Trophoblast cell (in vitro differentiated cells and primary cell): ENCODE measurements around the gene STAB2.

Experiments
- DNase-seq, 2 donors: peaks; one replicate each; pipeline ENCODE4 v3.0.0-alpha.2; 2016
- H2AFZ ChIP-seq: 2 replicates; pipeline ENCODE4 v1.6.1; 2013; ENCODE audit warnings: low read length, moderate library complexity, mild to moderate bottlenecking; ENCODE audit not compliant: insufficient read depth, poor library complexity
- H2AK5ac ChIP-seq: 2 replicates; pipeline ENCODE4 v1.6.1; 2013; ENCODE audit warnings: mild to moderate bottlenecking, low read length
- H2BK120ac ChIP-seq: 2 replicates; pipeline ENCODE4 v1.6.1; 2013; ENCODE audit warnings: low read length, mild to moderate bottlenecking, moderate library complexity; ENCODE audit not compliant: insufficient read depth, poor library complexity
- H2BK12ac ChIP-seq: 2 replicates; pipeline ENCODE4 v1.6.1; 2013; ENCODE audit warnings: mild to moderate bottlenecking, low read length, moderate library complexity
- H2BK5ac ChIP-seq: 2 replicates; pipeline ENCODE4 v1.6.1; 2013; ENCODE audit warnings: low read length, low read depth, moderate library complexity, mild to moderate bottlenecking; ENCODE audit not compliant: poor library complexity
- H3K14ac ChIP-seq: 2 replicates; pipeline ENCODE4 v1.6.1; 2013; ENCODE audit warnings: mild to moderate bottlenecking, low read length
- H3K18ac ChIP-seq: 2 replicates; pipeline ENCODE4 v1.6.1; 2013; ENCODE audit warnings: mild to moderate bottlenecking, low read length
- H3K23ac ChIP-seq: 2 replicates; pipeline ENCODE4 v1.6.1; 2013; ENCODE audit warnings: low read length
- H3K27ac ChIP-seq: 2 replicates; pipeline ENCODE4 v1.5.1; 2013; ENCODE audit warnings: low read depth, mild to moderate bottlenecking, inconsistent platforms, low read length, moderate library complexity
- H3K27me3 ChIP-seq: 2 replicates; pipeline ENCODE4 v1.6.1; 2013; ENCODE audit warnings: inconsistent platforms, mild to moderate bottlenecking, low read length, moderate library complexity; ENCODE audit not compliant: insufficient read depth
- H3K36me3 ChIP-seq, 2 experiments: 1 replicate in 1 of 2; 2 replicates in 1 of 2; pipeline ENCODE4 v1.6.1; 2013; ENCODE audit warnings: low read length in 2 of 2, mild to moderate bottlenecking in 2 of 2, moderate library complexity in 1 of 2; ENCODE audit not compliant: insufficient read depth in 2 of 2, control insufficient read depth in 1 of 2
- H3K4ac ChIP-seq: 2 replicates; pipeline ENCODE4 v1.6.1; 2013; ENCODE audit warnings: low read depth, mild to moderate bottlenecking, low read length, moderate library complexity
- H3K4me1 ChIP-seq, 2 experiments: 1 replicate in 1 of 2; 2 replicates in 1 of 2; pipeline ENCODE4 v1.6.1; 2013; ENCODE audit warnings: low read length in 2 of 2, mild to moderate bottlenecking in 2 of 2, moderate library complexity in 1 of 2; ENCODE audit not compliant: insufficient read depth in 2 of 2, control insufficient read depth in 1 of 2
- H3K4me2 ChIP-seq: 2 replicates; pipeline ENCODE4 v1.6.1; 2013; ENCODE audit warnings: inconsistent platforms, mild to moderate bottlenecking, low read length, moderate library complexity
- H3K4me3 ChIP-seq: 2 replicates; pipeline ENCODE4 v1.5.1; 2013; ENCODE audit warnings: mild to moderate bottlenecking, low read depth, low read length, inconsistent platforms
- H3K79me1 ChIP-seq: one replicate; pipeline ENCODE4 v1.6.1; 2013; ENCODE audit warnings: low read length
- H3K79me2 ChIP-seq: 2 replicates; pipeline ENCODE4 v1.6.1; 2013; ENCODE audit warnings: low read length, mild to moderate bottlenecking; ENCODE audit not compliant: control insufficient read depth, insufficient read depth, poor library complexity
- H3K9ac ChIP-seq: 2 replicates; pipeline ENCODE4 v1.6.1; 2013; ENCODE audit warnings: mild to moderate bottlenecking, low read length
- H3K9me3 ChIP-seq: 2 replicates; pipeline ENCODE4 v1.6.1; 2013; ENCODE audit warnings: low read depth, mild to moderate bottlenecking, control low read depth, inconsistent platforms, low read length; ENCODE audit not compliant: insufficient read depth
- H4K12ac ChIP-seq: 2 replicates; pipeline ENCODE4 v1.6.1; 2013; ENCODE audit warnings: low read depth, mild to moderate bottlenecking, low read length, moderate library complexity
- H4K8ac ChIP-seq: 2 replicates; pipeline ENCODE4 v1.6.1; 2013; ENCODE audit warnings: low read depth, mild to moderate bottlenecking, low read length, moderate library complexity
- H4K91ac ChIP-seq: one replicate; pipeline ENCODE4 v1.6.1; 2013; ENCODE audit warnings: low read depth, mild to moderate bottlenecking, low read length, moderate library complexity
- WGBS: extraction: QIAGEN DNeasy Blood & Tissue Kit; methylation state at CpG from one replicate; pipeline ENCODE4 v1.1.7; 2013; ENCODE audit warnings: missing lambda C conversion rate; ENCODE audit not compliant: insufficient read length, insufficient coverage; ENCODE audit errors: extremely low coverage; 5-methylcytosine and 5-hydroxymethylcytosine counted together

The STAB2 gene

DNA sequence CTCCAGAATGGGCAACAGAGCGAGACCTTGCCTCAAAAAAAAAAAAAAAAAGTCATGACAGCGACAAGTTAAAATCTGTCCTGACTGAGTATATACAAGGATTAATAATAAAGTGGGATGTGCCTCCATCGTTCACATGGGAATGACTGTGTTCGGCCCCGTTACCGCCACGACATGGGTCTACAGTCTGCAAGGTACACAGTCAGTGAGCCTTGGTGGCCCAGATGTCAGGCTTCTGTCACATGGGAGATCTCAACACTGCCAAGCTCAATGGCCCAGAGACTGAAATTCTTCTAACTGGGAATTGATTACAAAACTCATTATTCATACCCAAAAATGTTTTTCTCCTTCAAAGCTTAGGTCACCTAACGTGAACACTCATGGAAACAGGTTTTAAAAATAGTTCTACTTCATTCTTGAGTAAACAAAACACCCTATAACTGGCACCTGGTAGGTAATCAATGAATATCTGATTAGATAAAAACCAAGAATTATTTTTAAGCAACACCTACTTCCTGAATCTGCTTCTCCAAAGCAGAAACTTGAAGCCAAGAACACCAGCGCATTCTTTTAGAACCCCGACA lies 188.0 kb downstream of the STAB2 start:
- Histone ChIP-seq H3K27me3 (no peaks in the 10 kb centered on the region), H3K18ac (no peak overlapping the region), H3K27ac (no peak overlapping the region), H3K4me2 (no peak overlapping the region), H3K23ac (no peak overlapping the region), H4K91ac (no peak overlapping the region), H3K4me3 (no peak overlapping the region), H3K4ac (no peak overlapping the region), H3K9me3 (no peaks in the 10 kb centered on the region), H3K79me1 (peaks cover 2% of the 10 kb centered on the region), H3K9ac (no peak overlapping the region), H2AK5ac (no peak overlapping the region), H3K14ac (no peak overlapping the region), H4K8ac (no peak overlapping the region), H2BK12ac (no peak overlapping the region), H2BK120ac (no peak overlapping the region), H2BK5ac (no peak overlapping the region), H3K36me3 (peaks cover 9 to 12% of the 10 kb centered on the region in 2 experiments), H3K79me2 (no peaks in the 10 kb centered on the region), H3K4me1 (peaks cover 4 to 6% of the 10 kb centered on the region in 2 experiments), H4K12ac (no peak overlapping the region), H2AFZ (no peak overlapping the region)
- no peak for DNase-seq
- no CpG with 5 or more reads among the region's 10 CpGs for WGBS

GRCh38 chr12:103778781-103779180 lies 191.7 kb downstream of the STAB2 start:
- no peak overlapping the region for H2AK5ac ChIP-seq
- no peak overlapping the region for H3K4me3 ChIP-seq
- no peak overlapping the region for H3K27ac ChIP-seq
- H2BK5ac ChIP-seq: no peak overlapping the region
- no peak overlapping the region for H3K4ac ChIP-seq
- H3K79me2 ChIP-seq: no peaks in the 10 kb centered on the region
- H4K91ac ChIP-seq: peak overlapping the region; percentile 47
- no peak overlapping the region for H4K12ac ChIP-seq
- H2AFZ ChIP-seq: no peak overlapping the region
- no peak overlapping the region for H3K9ac ChIP-seq
- H3K27me3 ChIP-seq: no peaks in the 10 kb centered on the region
- peak overlapping the region; percentile 56 for H2BK12ac ChIP-seq
- H3K36me3 ChIP-seq: peaks cover 12 to 13% of the 10 kb centered on the region in 2 experiments
- no peak for DNase-seq
- no peaks in the 10 kb centered on the region for H3K9me3 ChIP-seq
- H3K23ac ChIP-seq: no peak overlapping the region
- H3K18ac ChIP-seq: no peak overlapping the region
- no CpG with 5 or more reads among the region's 6 CpGs for WGBS
- H3K79me1 ChIP-seq: peaks cover 6% of the 10 kb centered on the region
- no peak overlapping the region for H4K8ac ChIP-seq
- H2BK120ac ChIP-seq: no peak overlapping the region
- no peak overlapping the region for H3K14ac ChIP-seq
- H3K4me2 ChIP-seq: no peak overlapping the region
- peaks cover 5 to 8% of the 10 kb centered on the region in 2 experiments for H3K4me1 ChIP-seq

- no CpG with 5 or more reads among the region's 7 CpGs for WGBS
These were observed 192.5 kb downstream of the STAB2 start for GRCh38 chr12:103779410-103780092.

GRCh38 chr12:103780093-103780440 lies 193.0 kb downstream of the STAB2 start:
- no peaks in the 10 kb centered on the region for H3K9me3 ChIP-seq
- no peak overlapping the region for H2BK5ac ChIP-seq
- H2BK120ac ChIP-seq: no peak overlapping the region
- H4K8ac ChIP-seq: no peak overlapping the region
- H3K4me2 ChIP-seq: peak overlapping the region; percentile 2
- no peak overlapping the region for H3K9ac ChIP-seq
- no peak overlapping the region for H3K4me3 ChIP-seq
- H3K27ac ChIP-seq: peak overlapping the region; percentile 70
- no peak overlapping the region for H2BK12ac ChIP-seq
- H2AFZ ChIP-seq: no peak overlapping the region
- DNase-seq: peak; percentile 90 to 97
- no CpG with 5 or more reads among the region's 4 CpGs for WGBS
- peaks cover 13 to 17% of the 10 kb centered on the region in 2 experiments for H3K4me1 ChIP-seq
- no peak overlapping the region for H2AK5ac ChIP-seq
- H3K23ac ChIP-seq: no peak overlapping the region
- H3K27me3 ChIP-seq: no peaks in the 10 kb centered on the region
- peaks cover 13 to 16% of the 10 kb centered on the region in 2 experiments for H3K36me3 ChIP-seq
- H3K18ac ChIP-seq: no peak overlapping the region
- no peak overlapping the region for H4K12ac ChIP-seq
- no peak overlapping the region for H4K91ac ChIP-seq
- peaks cover 3% of the 10 kb centered on the region for H3K79me2 ChIP-seq
- no peak overlapping the region for H3K4ac ChIP-seq
- no peak overlapping the region for H3K14ac ChIP-seq
- H3K79me1 ChIP-seq: peaks cover 13% of the 10 kb centered on the region

More at GRCh38 chr12:103779410-103780092, 192.5 kb downstream of the STAB2 start:
- Histone ChIP-seq H2BK12ac (no peak overlapping the region), H2AK5ac (no peak overlapping the region), H3K79me1 (peaks cover 11% of the 10 kb centered on the region), H3K9ac (no peak overlapping the region), H3K23ac (no peak overlapping the region), H2BK5ac (peak overlapping the region; percentile 23), H2AFZ (no peak overlapping the region), H3K18ac (peak overlapping the region; percentile 31), H3K9me3 (no peaks in the 10 kb centered on the region), H3K4me3 (no peak overlapping the region), H2BK120ac (peak overlapping the region; percentile 27), H4K91ac (peak overlapping the region; percentile 34), H3K4ac (no peak overlapping the region), H3K79me2 (peaks cover 3% of the 10 kb centered on the region), H3K14ac (no peak overlapping the region), H3K4me2 (peak overlapping the region; percentile 2), H3K27me3 (no peaks in the 10 kb centered on the region), H4K8ac (no peak overlapping the region), H3K36me3 (peaks cover 15 to 17% of the 10 kb centered on the region in 2 experiments), H3K4me1 (peaks cover 9 to 14% of the 10 kb centered on the region in 2 experiments), H3K27ac (peak overlapping the region; percentile 70), H4K12ac (no peak overlapping the region)
- no peak for DNase-seq
